CD14-positive monocyte (primary cell): ENCODE results near the gene ULBP2. TPM values are rescaled to one million over a fixed set of nuclear protein-coding genes. Genes with fewer than 3 reads are reported as not detected.

ENCODE experiments used
- DNase-seq, 3 donors: peaks; one replicate each; pipeline ENCODE4 v3.0.0-alpha.2; 2011 to 2022
- H2AFZ ChIP-seq: 2 replicates; pipeline ENCODE4 v1.6.0; 2012; ENCODE audit warnings: mild to moderate bottlenecking, low read depth, low read length, inconsistent platforms; ENCODE audit not compliant: insufficient read depth, poor library complexity, severe bottlenecking
- H3K27ac ChIP-seq, 2 donors: 1 replicate in 1 of 2; 2 replicates in 1 of 2; pipeline ENCODE4 v1.5.1; 2012 to 2013; ENCODE audit warnings: low read length in 2 of 2, control low read depth in 1 of 2, inconsistent platforms in 1 of 2, low read depth in 1 of 2, mild to moderate bottlenecking in 1 of 2
- H3K27me3 ChIP-seq, 2 donors: one replicate each; pipeline versions ENCODE4 v1.6.0 to v1.6.1; 2011 to 2013; ENCODE audit warnings: low read length in 2 of 2; ENCODE audit not compliant: control insufficient read depth in 2 of 2, insufficient read depth in 2 of 2
- H3K36me3 ChIP-seq, 2 donors: replicated peaks in 1 of 2; 1 replicate in 1 of 2; 2 replicates in 1 of 2; pipeline versions ENCODE4 v1.5.1 to v1.6.1; 2012 to 2013; ENCODE audit warnings: low read length in 2 of 2, control low read depth in 1 of 2, inconsistent platforms in 1 of 2, mild to moderate bottlenecking in 1 of 2; ENCODE audit not compliant: insufficient read depth in 2 of 2, control insufficient read depth in 1 of 2
- H3K4me1 ChIP-seq, 2 donors: 1 replicate in 1 of 2; 2 replicates in 1 of 2; pipeline versions ENCODE4 v1.5.1 to v1.6.1; 2012 to 2013; ENCODE audit warnings: low read length in 2 of 2, control low read depth in 1 of 2, inconsistent platforms in 1 of 2, mild to moderate bottlenecking in 1 of 2, moderate library complexity in 1 of 2; ENCODE audit not compliant: insufficient read depth in 2 of 2, control insufficient read depth in 1 of 2
- H3K4me2 ChIP-seq: replicated peaks from 2 replicates; pipeline ENCODE3; 2012; ENCODE audit warnings: low read length, moderate library complexity, mild to moderate bottlenecking; ENCODE audit not compliant: poor library complexity, severe bottlenecking; ENCODE audit errors: extremely low read depth
- H3K4me3 ChIP-seq, 3 experiments: fragments of 200-600 bp in 1 of 3; sonication (generic) in 1 of 3; replicated peaks in 1 of 3; 1 replicate in 2 of 3; 2 replicates in 1 of 3; pipeline ENCODE4 v1.5.1; 2011 to 2013; ENCODE audit warnings: low read length in 3 of 3, mild to moderate bottlenecking in 3 of 3, control low read depth in 2 of 3, low read depth in 2 of 3, inconsistent platforms in 1 of 3, moderate library complexity in 1 of 3
- H3K79me2 ChIP-seq: 2 replicates; pipeline ENCODE4 v1.6.0; 2012; ENCODE audit warnings: mild to moderate bottlenecking, control low read depth, inconsistent platforms, low read length, moderate library complexity; ENCODE audit not compliant: insufficient read depth
- H3K9ac ChIP-seq: 2 replicates; pipeline ENCODE4 v1.6.0; 2017; ENCODE audit warnings: low read length, mild to moderate bottlenecking; ENCODE audit not compliant: insufficient read depth, poor library complexity, severe bottlenecking
- H3K9me3 ChIP-seq, 2 donors: replicated peaks in 1 of 2; 1 replicate in 1 of 2; 2 replicates in 1 of 2; pipeline versions ENCODE4 v1.5.1 to v1.6.1; 2012 to 2013; ENCODE audit warnings: low read length in 2 of 2, control low read depth in 1 of 2; ENCODE audit not compliant: control insufficient read depth in 1 of 2, insufficient read depth in 1 of 2
- H4K20me1 ChIP-seq: 2 replicates; pipeline ENCODE4 v1.6.0; 2012; ENCODE audit warnings: mild to moderate bottlenecking, low read length, control low read depth, moderate library complexity; ENCODE audit not compliant: insufficient read depth
- H3K27ac Mint-ChIP-seq, 7 donors: one replicate each; pipeline ENCODE4 v1.8.0; 2020; ENCODE audit warnings: mild to moderate bottlenecking in 7 of 7, mixed read lengths in 7 of 7, moderate library complexity in 6 of 7, inconsistent platforms in 2 of 7
- H3K27me3 Mint-ChIP-seq, 3 donors: one replicate each; pipeline ENCODE4 v1.8.0; 2021 to 2022; ENCODE audit warnings: low read depth in 3 of 3, mild to moderate bottlenecking in 3 of 3, mixed read lengths in 3 of 3, moderate library complexity in 3 of 3, inconsistent platforms in 1 of 3
- H3K36me3 Mint-ChIP-seq, 2 donors: one replicate each; pipeline ENCODE4 v1.8.0; 2020; ENCODE audit warnings: mixed read lengths in 2 of 2, inconsistent platforms in 1 of 2, mild to moderate bottlenecking in 1 of 2
- H3K4me1 Mint-ChIP-seq: one replicate; pipeline ENCODE4 v1.8.0; 2020; ENCODE audit warnings: mild to moderate bottlenecking, mixed read lengths
- H3K4me3 Mint-ChIP-seq, 2 donors: one replicate each; pipeline ENCODE4 v1.8.0; 2020; ENCODE audit warnings: mild to moderate bottlenecking in 2 of 2, mixed read lengths in 2 of 2, moderate library complexity in 1 of 2
- H3K9me3 Mint-ChIP-seq, 7 donors: one replicate each; pipeline ENCODE4 v1.8.0; 2020 to 2022; ENCODE audit warnings: mixed read lengths in 7 of 7, mild to moderate bottlenecking in 6 of 7, moderate library complexity in 6 of 7, inconsistent platforms in 2 of 7
- WGBS: methylation state at CpG from one replicate; pipeline ENCODE4 v1.1.5; 2013; ENCODE audit warnings: missing lambda C conversion rate; ENCODE audit not compliant: insufficient coverage; 5-methylcytosine and 5-hydroxymethylcytosine counted together
- intact Hi-C, 2 donors: fragments of 100-400 bp; cut with micrococcal nuclease; formaldehyde crosslinking; loops; one replicate each; pipeline versions ENCODE4 v1.15.0 to v1.15.1; 2023
- polyA plus RNA-seq, 3 donors: library from polyadenylated mRNA; depleted of rRNA in 1 of 3; unstranded in 2 of 3; stranded (reverse) in 1 of 3; fragments of 300-500 nt in 2 of 3; fragments of >200 nt in 1 of 3; fragmentation: Illumina TruSeq in 2 of 3; gene quantifications; 1 replicate in 2 of 3; 2 replicates in 1 of 3; pipeline ENCODE4 v1.2.3, GENCODE V29; 2012 to 2021
- TF ChIP-seq, protein P1 (sequence below): fragments of 200-600 bp; IDR thresholded peaks from one replicate; pipeline ENCODE4 v1.8.0; 2022; ENCODE audit warnings: antibody characterized with exemption, mild to moderate bottlenecking

ULBP2 gene
- polyA plus RNA-seq, 3 donors, result 0.31 to 0.49 TPM; not detected in 1

DNA sequence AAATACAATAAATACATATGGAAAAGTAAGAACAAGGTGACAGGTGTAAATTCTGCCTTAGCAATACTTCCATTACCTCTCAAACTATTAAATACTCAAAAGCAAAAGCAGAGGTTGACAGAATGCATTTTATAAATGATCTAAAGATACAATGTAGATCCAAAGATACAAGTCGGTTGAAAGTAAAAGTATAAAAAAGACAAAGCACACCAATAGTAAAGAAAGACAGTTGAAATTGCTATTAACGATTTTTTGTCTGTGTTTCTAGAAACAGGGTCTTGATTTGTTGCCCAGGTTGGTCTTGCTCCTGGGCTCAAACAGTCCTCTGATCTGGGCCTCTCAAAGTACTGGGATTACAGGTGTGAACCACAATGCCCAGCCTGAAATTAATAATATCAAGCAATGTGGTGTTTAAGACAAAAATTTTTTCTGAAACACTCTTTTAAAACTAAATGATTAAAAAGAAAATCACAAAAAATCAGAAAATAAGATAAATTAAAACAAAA lies 45.8 kb downstream of the ULBP2 start:
- no peak for DNase-seq
- TF ChIP-seq, protein P1, sequence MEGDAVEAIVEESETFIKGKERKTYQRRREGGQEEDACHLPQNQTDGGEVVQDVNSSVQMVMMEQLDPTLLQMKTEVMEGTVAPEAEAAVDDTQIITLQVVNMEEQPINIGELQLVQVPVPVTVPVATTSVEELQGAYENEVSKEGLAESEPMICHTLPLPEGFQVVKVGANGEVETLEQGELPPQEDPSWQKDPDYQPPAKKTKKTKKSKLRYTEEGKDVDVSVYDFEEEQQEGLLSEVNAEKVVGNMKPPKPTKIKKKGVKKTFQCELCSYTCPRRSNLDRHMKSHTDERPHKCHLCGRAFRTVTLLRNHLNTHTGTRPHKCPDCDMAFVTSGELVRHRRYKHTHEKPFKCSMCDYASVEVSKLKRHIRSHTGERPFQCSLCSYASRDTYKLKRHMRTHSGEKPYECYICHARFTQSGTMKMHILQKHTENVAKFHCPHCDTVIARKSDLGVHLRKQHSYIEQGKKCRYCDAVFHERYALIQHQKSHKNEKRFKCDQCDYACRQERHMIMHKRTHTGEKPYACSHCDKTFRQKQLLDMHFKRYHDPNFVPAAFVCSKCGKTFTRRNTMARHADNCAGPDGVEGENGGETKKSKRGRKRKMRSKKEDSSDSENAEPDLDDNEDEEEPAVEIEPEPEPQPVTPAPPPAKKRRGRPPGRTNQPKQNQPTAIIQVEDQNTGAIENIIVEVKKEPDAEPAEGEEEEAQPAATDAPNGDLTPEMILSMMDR, result no peak
- Histone ChIP-seq H3K9me3 (peaks cover 9 to 52% of the 10 kb centered on the region in 2 donors), H3K79me2 (no peaks in the 10 kb centered on the region), H3K4me1 (peaks cover 18 to 21% of the 10 kb centered on the region in 2 donors), H3K27ac (no peak overlapping the region), H3K27me3 (peaks cover 88 to 98% of the 10 kb centered on the region in 2 donors), H3K36me3 (no peaks in the 10 kb centered on the region), H2AFZ (no peak overlapping the region), H3K4me3 (no peak overlapping the region), H3K9ac (no peak overlapping the region), H3K4me2 (no peak overlapping the region), H4K20me1 (no peaks in the 10 kb centered on the region)
- H3K36me3 Mint-ChIP-seq, result peaks cover 7 to 24% of the 10 kb centered on the region in 2 donors
- WGBS, result 14% methylated on average over 1 of the region's 2 CpGs
- peaks cover 5 to 64% (median 39%) of the 10 kb centered on the region in 7 donors for H3K9me3 Mint-ChIP-seq
- intact Hi-C loops, result no loop called here
- H3K4me3 Mint-ChIP-seq, result peak overlapping the region in 1 of 2 donors; percentile 91
- peaks cover 22% of the 10 kb centered on the region for H3K4me1 Mint-ChIP-seq
- H3K27ac Mint-ChIP-seq, result no peak overlapping the region
- peaks cover 97 to 99% (median 99%) of the 10 kb centered on the region in 3 donors for H3K27me3 Mint-ChIP-seq

DNA sequence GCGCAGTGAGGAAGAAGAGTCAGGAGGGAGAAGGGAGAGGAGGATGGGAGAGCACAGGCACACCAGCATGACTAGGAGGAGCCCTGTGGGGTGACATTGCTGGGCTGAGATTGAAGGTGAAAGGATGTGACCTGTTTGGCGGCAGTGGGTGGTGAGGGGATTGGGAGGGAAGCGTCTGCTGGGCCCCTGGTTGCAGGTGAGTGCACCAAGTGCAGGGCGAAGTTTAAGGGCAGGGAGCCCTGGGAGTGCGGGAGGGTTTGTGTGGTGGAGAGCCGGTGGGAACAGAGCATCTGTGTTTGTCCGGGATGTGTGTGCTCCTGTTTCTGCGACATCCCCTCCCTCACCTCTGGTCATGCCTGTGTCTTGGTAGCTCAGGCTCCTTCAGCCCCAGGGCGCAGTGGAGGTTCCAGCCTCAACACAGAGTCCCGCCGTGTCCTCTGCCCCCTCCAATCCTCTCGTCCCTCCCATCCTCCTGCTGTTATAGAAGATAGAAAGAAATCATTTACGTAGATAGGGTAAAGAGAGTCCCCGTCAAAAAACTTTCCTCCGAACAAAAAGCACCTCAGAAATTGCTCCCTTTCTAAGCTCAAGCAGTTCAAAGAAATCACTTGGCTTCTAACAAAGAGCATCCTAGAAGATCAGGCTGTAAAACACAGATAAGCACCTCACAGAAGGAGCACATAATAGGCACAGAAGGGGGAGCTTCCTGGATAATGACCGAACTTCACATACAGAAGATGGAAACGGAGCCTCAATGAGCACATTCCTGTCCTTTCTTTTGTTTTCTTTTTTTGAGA lies 46.9 kb downstream of the ULBP2 start:
- Histone ChIP-seq H3K4me3 (no peak overlapping the region), H3K36me3 (no peaks in the 10 kb centered on the region), H3K4me2 (no peak overlapping the region), H3K9ac (no peak overlapping the region), H2AFZ (no peak overlapping the region), H3K4me1 (peaks cover 18 to 21% of the 10 kb centered on the region in 2 donors), H4K20me1 (no peaks in the 10 kb centered on the region), H3K79me2 (no peaks in the 10 kb centered on the region), H3K9me3 (peaks cover 9 to 49% of the 10 kb centered on the region in 2 donors), H3K27ac (no peak overlapping the region), H3K27me3 (peaks cover 92 to 99% of the 10 kb centered on the region in 2 donors)
- no peak for DNase-seq
- Mint-ChIP-seq H3K4me3 (peak overlapping the region in 1 of 2 donors; percentile 91), H3K36me3 (peaks cover 7 to 24% of the 10 kb centered on the region in 2 donors), H3K27me3 (peaks cover 97 to 99% (median 99%) of the 10 kb centered on the region in 3 donors), H3K9me3 (peaks cover 5 to 59% (median 36%) of the 10 kb centered on the region in 7 donors), H3K4me1 (peaks cover 22% of the 10 kb centered on the region), H3K27ac (no peak overlapping the region)
- TF ChIP-seq, protein P1, result no peak
- WGBS, result 22% methylated on average over 4 of the region's 17 CpGs
- intact Hi-C loops, result no loop called here
